HG02588 (cell line): ENCODE results near the gene TOX2.

Experiments used
- ATAC-seq: cut with Tn5 transposase; IDR thresholded peaks from one replicate; pipeline ENCODE4 v1.9.1; 2021; ENCODE audit warnings: mild to moderate bottlenecking, moderate library complexity; ENCODE audit not compliant: unreplicated experiment

TOX2 gene

GRCh38 chr20:43915211-43916072 is 790 bp downstream of the TOX2 start:
- ATAC-seq: peak; percentile 3

- ATAC-seq: no peak
Observed at GRCh38 chr20:43916073-43916880, 1.6 kb downstream of the TOX2 start.

- ATAC-seq: no peak
Observed at GRCh38 chr20:43916881-43917371, 2.3 kb downstream of the TOX2 start.

GRCh38 chr20:43917380-43917779 is 2.7 kb downstream of the TOX2 start:
- ATAC-seq: no peak

- ATAC-seq: no peak
Observed at GRCh38 chr20:43919686-43920403, 5.2 kb downstream of the TOX2 start.

DNA sequence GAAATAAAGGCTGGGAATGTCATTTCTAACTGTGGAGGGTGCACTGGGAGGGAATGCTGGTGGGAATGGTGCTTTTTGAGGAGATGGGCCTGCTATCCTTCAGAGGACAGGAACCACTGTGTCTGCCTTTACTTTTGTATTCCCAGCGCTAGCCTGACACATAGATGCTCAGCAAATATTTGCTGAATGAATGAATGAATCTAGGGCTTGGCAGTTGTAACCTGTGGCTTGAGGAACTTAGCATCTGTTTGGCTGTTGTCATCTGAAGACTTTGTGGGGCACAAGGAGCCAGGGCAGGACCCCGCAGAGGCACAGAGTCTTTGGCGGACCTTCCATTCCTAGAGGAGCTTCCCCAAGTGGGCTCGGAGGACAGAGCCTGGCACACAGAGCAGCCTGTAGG is 6.1 kb downstream of the TOX2 start:
- ATAC-seq: no peak

GRCh38 chr20:43921227-43921780 is 6.7 kb downstream of the TOX2 start:
- ATAC-seq: no peak

GRCh38 chr20:43922614-43923013 is 8.0 kb downstream of the TOX2 start:
- ATAC-seq: no peak

- no peak for ATAC-seq
Observed at GRCh38 chr20:43923322-43923721, 8.7 kb downstream of the TOX2 start.

DNA sequence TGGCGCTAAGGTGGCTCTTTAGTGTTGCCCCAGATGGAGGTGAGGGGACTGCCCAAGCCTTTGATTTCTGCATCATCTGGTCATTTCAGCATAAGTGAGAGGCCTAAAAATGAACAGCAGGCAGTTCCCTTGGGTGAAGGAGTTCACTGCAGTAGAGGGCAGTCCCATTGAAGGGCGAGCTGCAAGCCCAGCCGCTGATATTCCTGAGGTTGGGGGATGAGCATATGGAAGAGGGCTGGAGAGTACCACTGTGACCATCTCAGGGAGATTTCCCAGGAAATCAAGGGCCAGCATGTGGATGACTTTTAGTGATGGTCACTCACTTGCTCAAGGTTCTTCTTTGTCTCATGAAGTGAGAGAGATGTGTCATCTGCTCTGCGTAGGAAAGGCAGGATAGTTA is 9.3 kb downstream of the TOX2 start:
- no peak for ATAC-seq

- no peak for ATAC-seq
Observed at GRCh38 chr20:43925215-43925614, 10.6 kb downstream of the TOX2 start.

- no peak for ATAC-seq
Observed at GRCh38 chr20:43925801-43926200, 11.1 kb downstream of the TOX2 start.

GRCh38 chr20:43926287-43927050 is 11.8 kb downstream of the TOX2 start:
- no peak for ATAC-seq

- no peak for ATAC-seq
Observed at GRCh38 chr20:43931976-43932375, 17.3 kb downstream of the TOX2 start.

- no peak for ATAC-seq
Observed at GRCh38 chr20:43934833-43935232, 20.2 kb downstream of the TOX2 start.

GRCh38 chr20:43936104-43936770 is 21.6 kb downstream of the TOX2 start:
- no peak for ATAC-seq

DNA sequence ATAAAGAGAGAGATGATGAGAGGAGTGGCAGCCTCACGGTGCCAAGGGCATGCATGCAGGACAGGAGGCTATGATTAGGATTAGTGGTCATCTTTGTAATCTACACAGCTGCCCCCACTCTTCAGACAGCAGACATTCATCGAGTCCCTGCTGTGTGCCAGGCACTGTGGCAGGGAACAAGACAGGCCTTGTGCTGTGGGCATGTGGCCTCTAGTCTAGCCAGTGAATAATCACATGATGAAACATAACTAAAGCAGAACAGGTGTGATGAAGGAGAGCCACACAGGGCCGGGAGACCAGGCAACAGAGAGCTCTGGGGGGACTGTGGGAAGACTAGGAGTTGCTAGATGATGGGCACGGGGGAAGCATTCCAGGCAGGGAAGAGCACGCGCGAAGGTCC is 22.2 kb downstream of the TOX2 start:
- no peak for ATAC-seq

DNA sequence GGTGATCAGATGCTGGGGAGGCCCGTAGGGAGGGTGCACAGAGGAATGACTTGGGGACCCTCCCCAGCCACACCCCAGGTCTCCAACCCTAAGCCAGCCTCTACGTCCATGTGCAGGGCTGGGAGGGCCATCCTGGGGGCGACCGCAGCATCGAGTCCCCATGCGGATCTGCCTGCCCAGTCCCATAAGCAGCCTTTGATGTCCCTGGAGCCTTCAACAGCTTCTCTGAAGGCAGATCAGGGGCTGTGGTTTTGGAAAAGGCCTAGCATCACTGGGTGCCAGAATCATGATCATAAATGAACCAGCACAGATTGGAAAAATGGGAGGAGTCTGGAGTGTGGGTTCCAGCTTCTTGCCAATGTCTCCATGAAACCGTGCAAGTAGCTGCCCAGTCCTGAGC is 22.9 kb downstream of the TOX2 start:
- ATAC-seq: no peak

DNA sequence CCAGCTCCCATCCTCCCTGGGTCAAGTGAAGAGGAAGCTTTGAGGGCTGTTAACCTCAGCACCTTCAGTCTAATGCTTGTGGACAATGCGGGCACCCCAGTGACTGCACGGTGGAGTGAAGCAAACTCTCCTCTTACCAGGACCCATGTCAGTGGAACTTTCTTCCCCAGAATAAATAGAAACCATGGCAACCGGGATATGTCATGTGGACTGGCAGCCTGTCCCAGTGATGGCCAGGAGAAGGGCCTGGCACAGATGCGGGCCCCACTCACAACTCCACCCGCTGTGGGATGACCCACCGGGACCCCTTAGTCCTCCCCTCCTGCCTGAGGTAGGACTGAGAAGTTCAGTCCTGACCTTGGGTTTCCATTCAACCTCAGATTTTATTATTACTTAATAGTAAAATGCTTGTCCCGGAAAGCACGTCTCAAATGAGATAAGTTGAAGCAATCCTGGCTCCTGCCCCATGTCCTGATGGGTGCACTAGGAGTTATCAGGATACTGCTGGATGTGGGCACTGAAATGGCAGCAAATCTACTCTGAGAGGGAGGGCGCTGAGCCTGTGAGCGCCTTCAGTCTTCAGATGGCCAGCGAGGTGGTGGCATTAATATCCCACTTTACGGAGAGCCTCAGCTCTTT is 23.5 kb downstream of the TOX2 start:
- no peak for ATAC-seq
